PC-3 (cell line): Measurements from ENCODE around the gene BIK.

Experiments
- EZH2 ChIP-seq: fragments of 300-600 bp; sonication (generic); IDR thresholded peaks from one replicate; pipeline ENCODE4 v1.6.1; 2017; ENCODE audit warnings: antibody characterized with exemption, mild to moderate bottlenecking, low read length; ENCODE audit not compliant: unreplicated experiment
- TF ChIP-seq, protein P1 (sequence below): fragments of 300-600 bp; sonication (generic); conservative IDR thresholded peaks from 2 replicates; pipeline ENCODE4 v1.5.1; 2017; ENCODE audit warnings: antibody characterized with exemption, low read depth, mild to moderate bottlenecking, low read length

DNA sequence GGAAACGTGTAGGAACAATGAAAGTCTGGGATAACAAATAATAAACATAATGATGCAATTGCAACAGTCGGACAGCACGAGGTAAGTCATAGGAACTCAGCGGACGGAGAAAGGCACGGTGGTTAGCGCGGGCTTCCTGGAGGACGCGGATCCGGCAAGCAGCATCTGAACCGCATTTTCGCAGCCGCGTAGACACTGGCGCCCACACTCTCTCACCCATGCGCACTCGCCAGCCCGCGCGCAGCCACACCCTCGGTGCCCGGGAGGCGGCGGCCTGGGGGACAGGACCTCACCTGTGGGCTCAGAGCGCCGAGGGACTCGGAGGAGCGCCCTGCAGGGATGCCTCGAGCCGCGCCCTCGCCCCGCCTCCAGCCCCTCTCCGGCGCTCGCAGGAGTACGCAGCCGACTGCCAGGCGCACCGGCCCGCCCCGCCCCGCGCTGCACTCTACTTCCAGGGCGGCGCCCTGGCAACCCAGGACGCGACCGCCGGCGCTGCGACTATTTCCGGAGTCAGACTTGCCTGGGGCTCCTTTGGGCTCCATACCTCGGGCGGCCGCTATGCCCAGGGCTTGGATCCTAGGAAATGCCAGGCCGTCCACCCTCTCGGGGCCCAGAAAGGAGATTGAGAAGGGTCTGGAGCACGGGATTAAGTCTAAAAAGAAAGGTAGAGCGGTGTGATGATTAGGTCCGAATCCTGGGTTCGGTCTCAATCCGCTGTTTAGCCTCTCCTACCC lies 21.4 kb upstream of the BIK start, which contains the start of gene TTLL1:
- TF ChIP-seq EZH2, result no peak
- TF ChIP-seq, protein P1, sequence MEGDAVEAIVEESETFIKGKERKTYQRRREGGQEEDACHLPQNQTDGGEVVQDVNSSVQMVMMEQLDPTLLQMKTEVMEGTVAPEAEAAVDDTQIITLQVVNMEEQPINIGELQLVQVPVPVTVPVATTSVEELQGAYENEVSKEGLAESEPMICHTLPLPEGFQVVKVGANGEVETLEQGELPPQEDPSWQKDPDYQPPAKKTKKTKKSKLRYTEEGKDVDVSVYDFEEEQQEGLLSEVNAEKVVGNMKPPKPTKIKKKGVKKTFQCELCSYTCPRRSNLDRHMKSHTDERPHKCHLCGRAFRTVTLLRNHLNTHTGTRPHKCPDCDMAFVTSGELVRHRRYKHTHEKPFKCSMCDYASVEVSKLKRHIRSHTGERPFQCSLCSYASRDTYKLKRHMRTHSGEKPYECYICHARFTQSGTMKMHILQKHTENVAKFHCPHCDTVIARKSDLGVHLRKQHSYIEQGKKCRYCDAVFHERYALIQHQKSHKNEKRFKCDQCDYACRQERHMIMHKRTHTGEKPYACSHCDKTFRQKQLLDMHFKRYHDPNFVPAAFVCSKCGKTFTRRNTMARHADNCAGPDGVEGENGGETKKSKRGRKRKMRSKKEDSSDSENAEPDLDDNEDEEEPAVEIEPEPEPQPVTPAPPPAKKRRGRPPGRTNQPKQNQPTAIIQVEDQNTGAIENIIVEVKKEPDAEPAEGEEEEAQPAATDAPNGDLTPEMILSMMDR, result no peak
